ENCODE data around the gene C1orf232. TPM values are rescaled to one million over a fixed set of nuclear protein-coding genes. Genes with fewer than 3 reads are reported as not detected.

C1orf232 gene
- total and polyA plus RNA-seq, 5 donors from 2014 or later = not detected

DNA sequence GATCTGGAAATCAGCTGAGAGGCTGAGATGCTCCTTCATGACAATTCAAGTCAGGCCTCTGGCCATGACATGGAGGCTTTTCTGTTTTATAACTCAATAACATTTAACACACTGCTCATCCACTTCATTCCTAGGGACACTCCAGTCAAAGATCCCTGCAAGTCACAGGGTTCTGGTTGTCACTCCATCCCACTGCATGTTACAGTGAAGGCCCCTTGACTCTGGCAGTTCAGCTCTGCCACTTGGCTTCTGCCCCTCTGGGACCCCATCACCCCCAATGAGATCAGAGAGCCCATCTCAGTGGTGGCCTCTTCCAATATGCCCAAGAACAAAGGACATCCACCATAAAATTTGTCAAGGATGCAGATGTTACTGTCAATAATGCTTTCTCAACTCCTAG is 19.9 kb downstream of the C1orf232 start:
- H3K36me3 ChIP-seq (ENCODE audit: control insufficient read depth, insufficient read depth, low read length) = no peaks in the 10 kb centered on the region
- H3K9me3 ChIP-seq (ENCODE audit: control insufficient read depth in 2 of 2, low read length in 2 of 2) = no peaks in the 10 kb centered on the region
- H3K4me1 Mint-ChIP-seq = peaks cover 0 to 7% (median 5%) of the 10 kb centered on the region in 4 donors
- H3K9me3 Mint-ChIP-seq = peaks cover 0 to 2% (median 0%) of the 10 kb centered on the region in 7 donors
- peaks cover 5% of the 10 kb centered on the region for H3K4me1 ChIP-seq (ENCODE audit: control insufficient read depth, insufficient read depth, low read length, poor library complexity, severe bottlenecking)
- no peak overlapping the region for H3K27ac Mint-ChIP-seq
- H3K27ac ChIP-seq (ENCODE audit: insufficient read depth, low read length, poor library complexity, severe bottlenecking) = no peak overlapping the region
- H3K4me3 ChIP-seq (ENCODE audit: low read depth, low read length) = no peak overlapping the region
- no peaks in the 10 kb centered on the region for H3K36me3 Mint-ChIP-seq
- DNase-seq = no peak
- ATAC-seq (ENCODE audit: low read depth in 2 of 2) = no peak
- H3K27me3 ChIP-seq (ENCODE audit: control insufficient read depth, insufficient read depth, low read length) = peaks cover 5% of the 10 kb centered on the region
- H3K4me3 Mint-ChIP-seq = peak overlapping the region in 1 of 4 donors; percentile 4
- peaks cover 47% of the 10 kb centered on the region for H3K27me3 Mint-ChIP-seq

DNA sequence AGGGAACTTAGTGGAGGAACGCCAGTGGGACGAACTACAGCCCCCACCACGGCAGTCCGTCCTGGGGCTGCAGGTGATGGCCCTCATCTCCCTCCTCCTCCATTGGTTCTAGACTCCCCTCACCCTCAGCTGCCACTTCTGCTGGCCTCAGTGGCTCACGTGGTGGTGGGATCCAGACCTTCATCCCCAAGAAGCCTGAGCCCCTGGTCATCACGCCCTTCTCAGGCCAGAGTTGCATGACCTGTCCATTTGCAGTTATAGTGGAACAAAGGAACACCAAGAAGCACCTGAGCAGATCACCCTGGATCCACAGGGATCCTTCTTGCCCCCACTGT is 22.8 kb downstream of the C1orf232 start:
- ATAC-seq (ENCODE audit: low read depth in 2 of 2) = no peak
- H3K36me3 Mint-ChIP-seq = no peaks in the 10 kb centered on the region
- H3K4me3 Mint-ChIP-seq = no peak overlapping the region
- Histone ChIP-seq H3K27me3 (ENCODE audit: control insufficient read depth, insufficient read depth, low read length) (no peaks in the 10 kb centered on the region), H3K9me3 (ENCODE audit: control insufficient read depth in 2 of 2, low read length in 2 of 2) (no peaks in the 10 kb centered on the region), H3K36me3 (ENCODE audit: control insufficient read depth, insufficient read depth, low read length) (no peaks in the 10 kb centered on the region), H3K4me3 (ENCODE audit: low read depth, low read length) (no peak overlapping the region), H3K4me1 (ENCODE audit: control insufficient read depth, insufficient read depth, low read length, poor library complexity, severe bottlenecking) (peaks cover 5% of the 10 kb centered on the region), H3K27ac (ENCODE audit: insufficient read depth, low read length, poor library complexity, severe bottlenecking) (no peak overlapping the region)
- DNase-seq = no peak
- H3K27ac Mint-ChIP-seq = no peak overlapping the region
- H3K4me1 Mint-ChIP-seq = peaks cover 0 to 12% (median 6%) of the 10 kb centered on the region in 4 donors
- peaks cover 0 to 2% (median 0%) of the 10 kb centered on the region in 7 donors for H3K9me3 Mint-ChIP-seq
- H3K27me3 Mint-ChIP-seq = peaks cover 32% of the 10 kb centered on the region

DNA sequence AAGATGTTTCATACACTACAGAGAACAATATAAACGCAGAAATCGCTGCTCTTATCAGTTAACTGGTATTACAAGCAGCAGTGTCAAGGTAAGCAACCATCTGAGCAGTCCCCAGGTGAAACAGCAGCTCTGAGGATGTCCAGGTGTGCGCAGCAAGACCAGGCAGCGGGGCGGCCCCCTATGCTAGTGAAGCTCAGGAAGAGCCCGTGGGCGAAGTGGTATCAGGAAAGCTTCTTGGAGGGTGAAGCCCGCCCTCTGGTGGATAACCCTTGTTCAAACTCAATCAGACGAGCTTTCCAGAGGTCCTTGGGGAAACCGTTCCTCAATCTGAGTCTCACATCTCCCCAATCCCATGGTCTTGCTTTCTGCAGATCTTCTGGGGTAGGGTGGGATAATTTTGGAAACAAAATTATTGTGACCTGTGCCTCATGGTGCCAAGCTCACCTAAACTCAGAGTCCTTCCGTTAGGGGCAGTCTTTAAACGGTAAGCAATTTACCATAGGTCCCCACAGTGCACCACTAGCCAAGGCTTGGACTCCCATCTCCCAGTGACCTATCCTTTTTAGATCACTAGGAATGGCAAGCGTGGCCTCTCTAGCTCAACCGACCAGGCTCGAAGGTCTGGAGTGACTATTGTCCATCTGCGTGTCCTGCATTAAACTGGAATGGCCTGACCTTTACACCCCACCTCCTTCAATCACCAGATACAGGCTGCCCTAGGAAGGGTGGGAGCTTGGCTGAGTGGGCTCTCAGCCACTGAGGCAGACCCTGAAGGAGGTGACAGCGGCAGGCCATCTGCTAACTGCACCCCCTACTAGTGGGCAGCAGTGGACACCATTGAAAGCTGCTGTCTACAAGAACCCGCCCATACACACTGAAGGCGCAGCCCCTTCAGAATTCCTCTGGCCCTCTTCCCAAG is 23.5 kb downstream of the C1orf232 start:
- Histone ChIP-seq H3K27me3 (ENCODE audit: control insufficient read depth, insufficient read depth, low read length) (no peaks in the 10 kb centered on the region), H3K4me3 (ENCODE audit: low read depth, low read length) (no peak overlapping the region), H3K4me1 (ENCODE audit: control insufficient read depth, insufficient read depth, low read length, poor library complexity, severe bottlenecking) (peaks cover 5% of the 10 kb centered on the region), H3K36me3 (ENCODE audit: control insufficient read depth, insufficient read depth, low read length) (no peaks in the 10 kb centered on the region), H3K9me3 (ENCODE audit: control insufficient read depth in 2 of 2, low read length in 2 of 2) (no peaks in the 10 kb centered on the region), H3K27ac (ENCODE audit: insufficient read depth, low read length, poor library complexity, severe bottlenecking) (no peak overlapping the region)
- Mint-ChIP-seq H3K4me1 (peaks cover 0 to 12% (median 6%) of the 10 kb centered on the region in 4 donors), H3K9me3 (peaks cover 0 to 2% (median 0%) of the 10 kb centered on the region in 7 donors), H3K4me3 (no peak overlapping the region), H3K27ac (no peak overlapping the region), H3K36me3 (no peaks in the 10 kb centered on the region), H3K27me3 (peaks cover 32% of the 10 kb centered on the region)
- ATAC-seq (ENCODE audit: low read depth in 2 of 2) (peak; percentile 70 to 78), DNase-seq (peak; percentile 68 to 81 (median 74))

DNA sequence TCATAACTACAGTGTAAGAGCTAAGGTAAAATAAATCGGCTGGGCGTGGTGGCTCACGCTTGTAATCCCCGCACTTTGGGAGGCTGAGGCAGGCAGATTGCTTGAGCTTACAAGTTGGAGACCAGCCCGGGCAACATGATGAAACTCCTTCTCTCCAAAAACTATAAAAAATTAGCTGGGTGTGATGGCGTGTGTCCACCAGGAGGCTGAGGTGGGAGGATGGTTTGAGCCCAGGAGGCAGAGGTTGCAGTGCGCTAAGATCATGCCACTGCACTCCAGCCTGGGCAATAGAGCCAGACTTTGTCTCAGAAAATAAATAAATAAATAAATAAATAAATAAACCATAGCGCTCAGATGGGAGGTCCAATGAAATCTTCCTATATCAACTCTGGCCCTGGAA is 26.6 kb downstream of the C1orf232 start:
- no peaks in the 10 kb centered on the region for H3K36me3 ChIP-seq (ENCODE audit: control insufficient read depth, insufficient read depth, low read length)
- Mint-ChIP-seq H3K27ac (no peak overlapping the region), H3K36me3 (no peaks in the 10 kb centered on the region), H3K9me3 (no peaks in the 10 kb centered on the region), H3K27me3 (peaks cover 21% of the 10 kb centered on the region), H3K4me3 (no peak overlapping the region), H3K4me1 (peaks cover 0 to 26% (median 15%) of the 10 kb centered on the region in 4 donors)
- H3K4me3 ChIP-seq (ENCODE audit: low read depth, low read length) = no peak overlapping the region
- no peak for ATAC-seq (ENCODE audit: low read depth in 2 of 2)
- no peak for DNase-seq
- H3K4me1 ChIP-seq (ENCODE audit: control insufficient read depth, insufficient read depth, low read length, poor library complexity, severe bottlenecking) = peaks cover 14% of the 10 kb centered on the region
- no peaks in the 10 kb centered on the region for H3K9me3 ChIP-seq (ENCODE audit: control insufficient read depth in 2 of 2, low read length in 2 of 2)
- no peaks in the 10 kb centered on the region for H3K27me3 ChIP-seq (ENCODE audit: control insufficient read depth, insufficient read depth, low read length)
- H3K27ac ChIP-seq (ENCODE audit: insufficient read depth, low read length, poor library complexity, severe bottlenecking) = no peak overlapping the region

DNA sequence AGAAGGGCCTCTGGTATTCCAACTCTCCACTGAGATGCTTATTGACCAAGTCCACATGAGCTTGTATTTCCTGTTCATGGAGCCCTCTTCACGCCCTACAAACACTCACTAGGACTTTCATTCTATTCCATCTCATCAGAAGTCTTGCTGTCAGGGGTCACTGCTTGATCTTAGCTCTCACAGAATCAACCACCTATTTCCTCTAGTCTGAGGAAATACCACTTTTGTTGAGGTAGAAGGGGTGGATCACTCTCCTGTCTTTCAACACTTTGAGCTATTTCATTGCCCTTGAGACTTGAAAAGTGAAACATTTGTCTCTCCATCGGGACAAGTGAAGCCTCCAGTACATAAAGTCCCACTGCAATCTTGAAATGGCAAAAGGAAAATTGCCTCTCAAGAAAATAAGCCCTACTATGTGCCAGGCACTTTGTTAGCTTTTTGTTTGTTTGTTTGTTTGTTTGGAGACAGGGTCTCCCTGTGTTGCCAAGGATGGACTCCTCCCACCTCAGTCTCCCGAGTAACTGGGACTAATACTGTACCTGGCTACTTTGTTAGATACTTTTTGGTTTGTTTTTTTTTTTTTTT is 29.7 kb downstream of the C1orf232 start:
- Mint-ChIP-seq H3K36me3 (no peaks in the 10 kb centered on the region), H3K9me3 (peaks cover 0 to 3% (median 0%) of the 10 kb centered on the region in 7 donors), H3K27me3 (peaks cover 7% of the 10 kb centered on the region), H3K4me1 (peaks cover 0 to 25% (median 8%) of the 10 kb centered on the region in 4 donors), H3K27ac (no peak overlapping the region), H3K4me3 (peak overlapping the region in 1 of 4 donors; percentile 3)
- peaks cover 9% of the 10 kb centered on the region for H3K4me1 ChIP-seq (ENCODE audit: control insufficient read depth, insufficient read depth, low read length, poor library complexity, severe bottlenecking)
- H3K4me3 ChIP-seq (ENCODE audit: low read depth, low read length) = peak overlapping the region; percentile 26
- H3K9me3 ChIP-seq (ENCODE audit: control insufficient read depth in 2 of 2, low read length in 2 of 2) = no peaks in the 10 kb centered on the region
- ATAC-seq (ENCODE audit: low read depth in 2 of 2) (peak; percentile 47 to 58), DNase-seq (peak in 1 of 3 donors; percentile 61)
- no peaks in the 10 kb centered on the region for H3K27me3 ChIP-seq (ENCODE audit: control insufficient read depth, insufficient read depth, low read length)
- H3K27ac ChIP-seq (ENCODE audit: insufficient read depth, low read length, poor library complexity, severe bottlenecking) = no peak overlapping the region
- no peaks in the 10 kb centered on the region for H3K36me3 ChIP-seq (ENCODE audit: control insufficient read depth, insufficient read depth, low read length)

DNA sequence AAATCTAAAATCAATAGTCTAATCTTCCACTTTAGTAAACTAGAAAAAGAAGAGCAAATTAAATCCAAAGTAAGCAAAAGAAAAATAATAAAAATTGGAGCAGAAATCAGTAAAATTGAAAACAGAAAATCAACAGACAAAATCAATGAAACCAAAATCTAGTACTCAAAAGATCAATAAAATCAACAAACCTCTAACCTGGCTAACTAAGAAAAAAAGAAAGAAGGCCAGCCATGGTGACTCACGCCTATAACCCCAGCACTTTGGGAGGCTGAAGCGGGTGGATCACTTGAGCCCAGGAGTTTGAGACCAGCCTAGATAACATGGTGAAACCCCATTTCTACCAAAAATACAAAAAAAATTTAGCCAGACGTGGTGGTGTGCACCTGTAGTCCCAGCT is 34.3 kb downstream of the C1orf232 start:
- H3K27me3 ChIP-seq (ENCODE audit: control insufficient read depth, insufficient read depth, low read length) = no peaks in the 10 kb centered on the region
- no peak overlapping the region for H3K27ac ChIP-seq (ENCODE audit: insufficient read depth, low read length, poor library complexity, severe bottlenecking)
- H3K9me3 ChIP-seq (ENCODE audit: control insufficient read depth in 2 of 2, low read length in 2 of 2) = no peaks in the 10 kb centered on the region
- Mint-ChIP-seq H3K27ac (no peak overlapping the region), H3K4me1 (peaks cover 0 to 16% (median 6%) of the 10 kb centered on the region in 4 donors), H3K4me3 (no peak overlapping the region), H3K27me3 (no peaks in the 10 kb centered on the region), H3K36me3 (no peaks in the 10 kb centered on the region), H3K9me3 (peaks cover 0 to 3% (median 0%) of the 10 kb centered on the region in 7 donors)
- DNase-seq = no peak
- H3K4me1 ChIP-seq (ENCODE audit: control insufficient read depth, insufficient read depth, low read length, poor library complexity, severe bottlenecking) = peaks cover 9% of the 10 kb centered on the region
- ATAC-seq (ENCODE audit: low read depth in 2 of 2) = no peak
- no peak overlapping the region for H3K4me3 ChIP-seq (ENCODE audit: low read depth, low read length)
- no peaks in the 10 kb centered on the region for H3K36me3 ChIP-seq (ENCODE audit: control insufficient read depth, insufficient read depth, low read length)

DNA sequence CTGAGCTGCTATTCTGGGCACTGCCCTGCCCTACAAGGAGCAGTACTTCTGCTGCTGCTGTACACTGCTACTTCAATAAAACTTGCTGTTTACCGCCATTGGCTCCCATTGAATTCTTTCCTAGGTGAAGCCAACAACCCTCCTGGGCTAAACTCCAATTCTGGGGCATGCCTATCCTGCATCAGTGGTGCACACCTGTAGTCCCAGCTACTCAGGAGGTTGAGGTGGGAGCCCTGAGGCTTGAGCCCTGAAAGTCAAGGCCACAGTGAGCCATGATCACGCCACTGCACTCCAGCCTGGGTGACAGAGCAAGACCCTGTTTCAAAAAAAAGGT is 36.0 kb downstream of the C1orf232 start:
- Histone ChIP-seq H3K36me3 (ENCODE audit: control insufficient read depth, insufficient read depth, low read length) (no peaks in the 10 kb centered on the region), H3K27ac (ENCODE audit: insufficient read depth, low read length, poor library complexity, severe bottlenecking) (no peak overlapping the region), H3K27me3 (ENCODE audit: control insufficient read depth, insufficient read depth, low read length) (no peaks in the 10 kb centered on the region), H3K9me3 (ENCODE audit: control insufficient read depth in 2 of 2, low read length in 2 of 2) (no peaks in the 10 kb centered on the region), H3K4me3 (ENCODE audit: low read depth, low read length) (no peak overlapping the region), H3K4me1 (ENCODE audit: control insufficient read depth, insufficient read depth, low read length, poor library complexity, severe bottlenecking) (peaks cover 4% of the 10 kb centered on the region)
- Mint-ChIP-seq H3K27me3 (no peaks in the 10 kb centered on the region), H3K9me3 (peaks cover 0 to 3% (median 0%) of the 10 kb centered on the region in 7 donors), H3K4me3 (no peak overlapping the region), H3K27ac (no peak overlapping the region), H3K36me3 (no peaks in the 10 kb centered on the region), H3K4me1 (peaks cover 2 to 16% (median 12%) of the 10 kb centered on the region in 4 donors)
- no peak for ATAC-seq (ENCODE audit: low read depth in 2 of 2)
- no peak for DNase-seq
